ENCODE data around the gene CASTOR1. TPM values are rescaled to one million over a fixed set of nuclear protein-coding genes. Genes with fewer than 3 reads are reported as not detected.

The CASTOR1 gene
- total and polyA plus RNA-seq, 4 donors, result 12.6 to 26.5 (median 15.3) TPM

DNA sequence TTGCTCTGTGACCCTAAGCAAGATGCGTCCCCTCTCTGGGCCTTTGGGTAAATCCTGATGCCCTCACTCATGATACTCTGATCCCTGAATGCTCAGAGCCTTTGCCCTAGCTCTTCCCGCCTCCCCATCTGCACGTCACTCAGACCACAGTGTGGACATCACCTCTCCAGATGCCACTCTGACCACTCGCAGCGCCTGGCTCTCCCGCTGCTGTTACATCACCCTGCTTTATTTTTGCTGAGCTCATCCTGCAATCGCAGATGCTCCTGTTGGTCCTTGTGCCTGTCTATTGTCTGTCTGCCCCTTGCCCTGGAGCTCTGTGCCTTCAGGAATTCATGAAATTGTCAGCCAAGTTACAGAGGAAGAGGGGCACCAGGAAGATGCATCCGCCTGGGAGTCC, 28.2 kb downstream of the CASTOR1 start:
- DNase-seq (no peak), ATAC-seq (ENCODE audit: insufficient read depth, low FRiP score) (no peak)
- Histone ChIP-seq H3K27me3 (ENCODE audit: control insufficient read depth in 3 of 3, insufficient read depth in 3 of 3, low read length in 2 of 3) (no peaks in the 10 kb centered on the region), H3K4me3 (no peak overlapping the region), H3K27ac (ENCODE audit: low read depth in 1 of 2, low read length in 1 of 2) (no peak overlapping the region), H3K9ac (ENCODE audit: insufficient read depth in 1 of 2, low read length in 2 of 2) (no peak overlapping the region), H3K36me3 (ENCODE audit: control insufficient read depth in 4 of 4, insufficient read depth in 4 of 4, low read length in 4 of 4) (no peaks in the 10 kb centered on the region), H3K4me1 (ENCODE audit: control insufficient read depth in 5 of 5, insufficient read depth in 5 of 5, low read length in 5 of 5) (peaks cover 0 to 10% (median 1%) of the 10 kb centered on the region in 5 donors), H3K9me3 (ENCODE audit: control insufficient read depth in 4 of 4, insufficient read depth in 3 of 4, low read length in 3 of 4) (no peaks in the 10 kb centered on the region)
- 50 to 72% methylated on average over 8 of the region's 8 CpGs for WGBS, 2 donors
- TF ChIP-seq, protein P1, sequence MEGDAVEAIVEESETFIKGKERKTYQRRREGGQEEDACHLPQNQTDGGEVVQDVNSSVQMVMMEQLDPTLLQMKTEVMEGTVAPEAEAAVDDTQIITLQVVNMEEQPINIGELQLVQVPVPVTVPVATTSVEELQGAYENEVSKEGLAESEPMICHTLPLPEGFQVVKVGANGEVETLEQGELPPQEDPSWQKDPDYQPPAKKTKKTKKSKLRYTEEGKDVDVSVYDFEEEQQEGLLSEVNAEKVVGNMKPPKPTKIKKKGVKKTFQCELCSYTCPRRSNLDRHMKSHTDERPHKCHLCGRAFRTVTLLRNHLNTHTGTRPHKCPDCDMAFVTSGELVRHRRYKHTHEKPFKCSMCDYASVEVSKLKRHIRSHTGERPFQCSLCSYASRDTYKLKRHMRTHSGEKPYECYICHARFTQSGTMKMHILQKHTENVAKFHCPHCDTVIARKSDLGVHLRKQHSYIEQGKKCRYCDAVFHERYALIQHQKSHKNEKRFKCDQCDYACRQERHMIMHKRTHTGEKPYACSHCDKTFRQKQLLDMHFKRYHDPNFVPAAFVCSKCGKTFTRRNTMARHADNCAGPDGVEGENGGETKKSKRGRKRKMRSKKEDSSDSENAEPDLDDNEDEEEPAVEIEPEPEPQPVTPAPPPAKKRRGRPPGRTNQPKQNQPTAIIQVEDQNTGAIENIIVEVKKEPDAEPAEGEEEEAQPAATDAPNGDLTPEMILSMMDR (IDR thresholded peaks at IDR 0.05; ENCODE audit: control extremely low read depth, extremely low read depth), result no peak

DNA sequence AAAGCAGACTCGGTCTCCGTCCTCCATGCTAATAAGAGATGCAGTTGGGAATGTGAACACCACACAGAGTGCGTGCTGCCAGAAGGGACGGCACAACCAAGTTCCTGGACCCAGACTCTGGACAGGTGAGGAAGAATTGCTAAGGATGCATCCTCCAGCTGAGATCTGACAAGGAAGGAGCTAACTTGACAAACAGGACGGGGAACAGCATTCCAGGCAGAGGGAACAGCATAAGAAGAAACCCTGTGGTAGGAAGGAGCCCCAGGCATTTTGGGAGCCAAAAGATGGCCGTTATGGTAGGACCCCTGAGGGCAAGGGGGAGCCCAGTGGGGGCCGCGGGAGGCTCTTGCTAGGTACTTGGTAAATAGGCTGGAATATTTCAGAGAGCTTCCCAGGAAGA, 28.6 kb downstream of the CASTOR1 start:
- TF ChIP-seq, protein P1 (IDR thresholded peaks at IDR 0.05; ENCODE audit: control extremely low read depth, extremely low read depth), result no peak
- no peaks in the 10 kb centered on the region for H3K27me3 ChIP-seq (ENCODE audit: control insufficient read depth in 3 of 3, insufficient read depth in 3 of 3, low read length in 2 of 3)
- no peaks in the 10 kb centered on the region for H3K36me3 ChIP-seq (ENCODE audit: control insufficient read depth in 4 of 4, insufficient read depth in 4 of 4, low read length in 4 of 4)
- 90 to 97% methylated on average over 8 of the region's 8 CpGs for WGBS, 2 donors
- no peak for ATAC-seq (ENCODE audit: insufficient read depth, low FRiP score)
- no peak overlapping the region for H3K9ac ChIP-seq (ENCODE audit: insufficient read depth in 1 of 2, low read length in 2 of 2)
- peaks cover 0 to 15% (median 6%) of the 10 kb centered on the region in 5 donors for H3K4me1 ChIP-seq (ENCODE audit: control insufficient read depth in 5 of 5, insufficient read depth in 5 of 5, low read length in 5 of 5)
- no peak for DNase-seq
- no peak overlapping the region for H3K4me3 ChIP-seq
- no peaks in the 10 kb centered on the region for H3K9me3 ChIP-seq (ENCODE audit: control insufficient read depth in 4 of 4, insufficient read depth in 3 of 4, low read length in 3 of 4)
- no peak overlapping the region for H3K27ac ChIP-seq (ENCODE audit: low read depth in 1 of 2, low read length in 1 of 2)

DNA sequence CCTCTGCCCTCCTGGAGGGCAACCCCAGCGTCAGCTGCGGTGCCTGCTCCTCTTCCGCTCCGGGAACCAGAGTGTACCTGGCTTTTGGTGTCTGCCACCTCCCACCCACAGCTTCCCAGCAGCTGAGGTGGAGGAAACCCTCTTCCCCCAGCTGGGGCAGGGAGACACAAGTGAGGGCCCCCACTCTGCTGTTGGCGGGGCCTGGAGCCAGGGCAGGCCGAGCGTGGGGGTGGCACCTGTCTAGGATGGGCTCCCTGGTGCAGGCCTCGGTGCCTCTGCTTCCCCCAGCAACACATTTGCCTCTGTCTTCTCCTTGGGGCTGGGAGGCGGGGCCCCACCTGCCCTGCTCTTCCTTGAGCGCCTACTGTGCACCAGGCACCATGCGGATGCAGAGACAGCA, 29.0 kb downstream of the CASTOR1 start:
- ATAC-seq (ENCODE audit: insufficient read depth, low FRiP score), result no peak
- Histone ChIP-seq H3K9me3 (ENCODE audit: control insufficient read depth in 4 of 4, insufficient read depth in 3 of 4, low read length in 3 of 4) (no peaks in the 10 kb centered on the region), H3K9ac (ENCODE audit: insufficient read depth in 1 of 2, low read length in 2 of 2) (no peak overlapping the region), H3K27ac (ENCODE audit: low read depth in 1 of 2, low read length in 1 of 2) (no peak overlapping the region), H3K36me3 (ENCODE audit: control insufficient read depth in 4 of 4, insufficient read depth in 4 of 4, low read length in 4 of 4) (no peaks in the 10 kb centered on the region), H3K27me3 (ENCODE audit: control insufficient read depth in 3 of 3, insufficient read depth in 3 of 3, low read length in 2 of 3) (no peaks in the 10 kb centered on the region), H3K4me3 (no peak overlapping the region), H3K4me1 (ENCODE audit: control insufficient read depth in 5 of 5, insufficient read depth in 5 of 5, low read length in 5 of 5) (peaks cover 0 to 16% (median 6%) of the 10 kb centered on the region in 5 donors)
- TF ChIP-seq, protein P1 (IDR thresholded peaks at IDR 0.05; ENCODE audit: control extremely low read depth, extremely low read depth), result no peak
- DNase-seq, result no peak
- WGBS, 2 donors, result 90 to 98% methylated on average over 8 to 11 of the region's 11 CpGs

DNA sequence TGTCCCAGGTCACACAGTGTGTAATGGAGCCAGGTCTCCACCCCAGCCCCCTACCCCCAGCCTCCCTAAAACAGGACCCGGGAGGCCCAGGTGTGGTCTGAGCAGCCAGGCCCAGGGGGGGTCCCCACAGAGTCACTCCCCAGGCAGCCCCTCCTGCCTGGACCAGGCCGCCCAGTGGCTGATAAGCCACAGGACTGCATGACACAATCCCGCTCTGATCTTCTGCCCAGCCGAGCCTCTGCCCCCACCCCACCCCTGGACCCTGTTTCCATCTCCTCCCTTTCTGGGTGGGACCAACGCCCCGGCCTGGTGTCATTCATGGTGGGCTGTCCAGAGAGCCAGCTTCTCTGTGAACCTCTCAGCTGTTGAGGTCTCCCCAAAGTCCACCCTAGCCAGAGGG, 35.0 kb downstream of the CASTOR1 start:
- ATAC-seq (ENCODE audit: insufficient read depth, low FRiP score), result no peak
- 85 to 87% methylated on average over 5 to 6 of the region's 6 CpGs for WGBS, 2 donors
- H3K4me1 ChIP-seq (ENCODE audit: control insufficient read depth in 5 of 5, insufficient read depth in 5 of 5, low read length in 5 of 5), result peaks cover 0 to 61% (median 10%) of the 10 kb centered on the region in 5 donors

More for the DNA sequence above, 35.0 kb downstream of the CASTOR1 start:
- DNase-seq, result peak; percentile 59 to 70 (median 68)
- H3K27ac ChIP-seq (ENCODE audit: low read depth in 1 of 2, low read length in 1 of 2), result no peak overlapping the region
- H3K9ac ChIP-seq (ENCODE audit: insufficient read depth in 1 of 2, low read length in 2 of 2), result no peak overlapping the region
- no peaks in the 10 kb centered on the region for H3K9me3 ChIP-seq (ENCODE audit: control insufficient read depth in 4 of 4, insufficient read depth in 3 of 4, low read length in 3 of 4)
- H3K36me3 ChIP-seq (ENCODE audit: control insufficient read depth in 4 of 4, insufficient read depth in 4 of 4, low read length in 4 of 4), result no peaks in the 10 kb centered on the region
- no peak overlapping the region for H3K4me3 ChIP-seq
- TF ChIP-seq, protein P1 (IDR thresholded peaks at IDR 0.05; ENCODE audit: control extremely low read depth, extremely low read depth), result no peak
- H3K27me3 ChIP-seq (ENCODE audit: control insufficient read depth in 3 of 3, insufficient read depth in 3 of 3, low read length in 2 of 3), result no peaks in the 10 kb centered on the region
